Transverse colon (tissue), 4 donors: ENCODE data around the gene ALOXE3. TPM values are rescaled to one million over a fixed set of nuclear protein-coding genes. Genes with fewer than 3 reads are reported as not detected.

ENCODE experiments used
- DNase-seq: peaks from one replicate; pipeline ENCODE4 v3.0.0-alpha.2; 2019
- H3K27ac ChIP-seq, 4 donors: fragments of 200-600 bp; sonication (generic); 2 replicates each; pipeline ENCODE4 v1.5.1; 2016 to 2018; ENCODE audit warnings: inconsistent platforms in 4 of 4
- H3K27me3 ChIP-seq: fragments of 200-600 bp; sonication (generic); 2 replicates; pipeline ENCODE4 v1.5.1; 2017; ENCODE audit warnings: inconsistent platforms
- H3K36me3 ChIP-seq, 4 donors: fragments of 200-600 bp; sonication (generic); 2 replicates each; pipeline ENCODE4 v1.5.1; 2017 to 2019; ENCODE audit warnings: inconsistent platforms in 4 of 4
- H3K4me1 ChIP-seq, 4 donors: fragments of 200-600 bp; sonication (generic); 2 replicates each; pipeline ENCODE4 v1.5.1; 2017 to 2020; ENCODE audit warnings: inconsistent platforms in 4 of 4
- H3K4me3 ChIP-seq, 4 donors: fragments of 200-600 bp; sonication (generic); 1 replicate in 1 of 4; 2 replicates in 3 of 4; pipeline versions ENCODE4 v1.5.1 to v1.6.1; 2017 to 2019; ENCODE audit warnings: inconsistent platforms in 4 of 4
- H3K9me3 ChIP-seq, 2 donors: fragments of 200-600 bp; sonication (generic); 2 replicates each; pipeline ENCODE4 v1.5.1; 2017 to 2019; ENCODE audit warnings: inconsistent platforms in 2 of 2
- EP300 ChIP-seq: sonication (generic); formaldehyde crosslinking; IDR thresholded peaks from one replicate; pipeline ENCODE4 v1.6.1; 2017; ENCODE audit warnings: antibody characterized with exemption, low read depth
- POLR2A ChIP-seq: fragments of 450-650 bp; IDR thresholded peaks from one replicate; pipeline ENCODE4 v1.6.1; 2016; ENCODE audit warnings: antibody characterized with exemption, mild to moderate bottlenecking, moderate library complexity
- POLR2AphosphoS5 ChIP-seq, 3 donors: sonication (generic); formaldehyde crosslinking; IDR thresholded peaks; one replicate each; pipeline ENCODE4 v1.6.1; 2016; ENCODE audit warnings: antibody characterized with exemption in 3 of 3
- WGBS, 2 donors: methylation state at CpG; one replicate each; pipeline ENCODE4 v1.1.5; 2018; ENCODE audit warnings: low coverage in 1 of 2; 5-methylcytosine and 5-hydroxymethylcytosine counted together
- in situ Hi-C, 4 donors: fragments of 200-750 bp; cut with MboI; loops; one replicate each; pipeline versions ENCODE4 v1.15.0 to v1.15.1; 2017; ENCODE audit warnings: low sequenced_read_pairs in 3 of 4, low pct_ligation_motif_present in 1 of 4, low pct_unique_long_range_greater_than_20kb in 1 of 4
- intact Hi-C: fragments of 100-400 bp; cut with DNase I; formaldehyde crosslinking; loops from one replicate; pipeline ENCODE4 v1.15.1; 2023; ENCODE audit warnings: low total_unique reads
- total RNA-seq, 4 donors: library from RNA; depleted of rRNA; stranded (reverse); fragments of >200 nt; gene quantifications; one replicate each; pipeline ENCODE4 v1.1.0, GENCODE V29; 2016
- TF ChIP-seq, protein P1 (sequence below), 5 experiments: fragments of 200-600 bp in 3 of 5; fragments of 450-650 bp in 2 of 5; sonication (generic) in 3 of 5; IDR thresholded peaks; 1 replicate in 2 of 5; 2 replicates in 3 of 5; pipeline ENCODE4 v1.5.1; 2016 to 2017; ENCODE audit warnings: antibody characterized with exemption in 5 of 5, inconsistent platforms in 3 of 5, mild to moderate bottlenecking in 2 of 5, moderate library complexity in 1 of 5

Gene ALOXE3
- total RNA-seq, 4 donors from 2014 or later, result 0.79 TPM; not detected in 3

DNA sequence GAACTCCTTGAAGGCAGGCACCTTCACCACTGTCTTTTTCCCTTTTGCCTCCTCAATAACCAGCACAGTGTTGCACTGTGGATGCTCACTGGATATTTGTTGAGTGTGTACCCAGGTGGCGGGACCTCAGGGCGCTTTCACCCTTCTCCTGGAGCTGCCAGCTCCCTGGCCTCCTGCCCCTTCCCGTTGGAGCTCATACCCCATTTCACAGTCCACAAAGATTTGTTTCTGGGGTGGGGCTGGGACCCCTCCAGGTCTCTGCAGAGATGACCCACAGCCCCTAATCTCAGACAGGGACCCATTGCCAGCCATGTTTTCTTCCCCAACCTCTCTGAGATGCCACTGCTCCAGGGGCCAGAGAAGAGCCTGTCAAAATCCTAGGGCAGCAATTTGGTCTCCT, 43.2 kb downstream of the ALOXE3 start:
- no peak for DNase-seq
- Histone ChIP-seq H3K36me3 (no peaks in the 10 kb centered on the region), H3K27ac (no peak overlapping the region), H3K4me1 (peaks cover 9 to 30% (median 28%) of the 10 kb centered on the region in 4 donors), H3K27me3 (peaks cover 81% of the 10 kb centered on the region), H3K4me3 (no peak overlapping the region), H3K9me3 (no peaks in the 10 kb centered on the region)
- in situ Hi-C loops, result loop anchor here in 2 of 4 donors (25.0 kb wide), 1 partner anchor 237 kb away; the partner anchor contains the start of gene ARHGEF15 (in 2 of the 2)
- TF ChIP-seq EP300 (no peak), POLR2A (no peak), POLR2AphosphoS5 (IDR thresholded peaks at IDR 0.05) (no peak)
- TF ChIP-seq, protein P1, sequence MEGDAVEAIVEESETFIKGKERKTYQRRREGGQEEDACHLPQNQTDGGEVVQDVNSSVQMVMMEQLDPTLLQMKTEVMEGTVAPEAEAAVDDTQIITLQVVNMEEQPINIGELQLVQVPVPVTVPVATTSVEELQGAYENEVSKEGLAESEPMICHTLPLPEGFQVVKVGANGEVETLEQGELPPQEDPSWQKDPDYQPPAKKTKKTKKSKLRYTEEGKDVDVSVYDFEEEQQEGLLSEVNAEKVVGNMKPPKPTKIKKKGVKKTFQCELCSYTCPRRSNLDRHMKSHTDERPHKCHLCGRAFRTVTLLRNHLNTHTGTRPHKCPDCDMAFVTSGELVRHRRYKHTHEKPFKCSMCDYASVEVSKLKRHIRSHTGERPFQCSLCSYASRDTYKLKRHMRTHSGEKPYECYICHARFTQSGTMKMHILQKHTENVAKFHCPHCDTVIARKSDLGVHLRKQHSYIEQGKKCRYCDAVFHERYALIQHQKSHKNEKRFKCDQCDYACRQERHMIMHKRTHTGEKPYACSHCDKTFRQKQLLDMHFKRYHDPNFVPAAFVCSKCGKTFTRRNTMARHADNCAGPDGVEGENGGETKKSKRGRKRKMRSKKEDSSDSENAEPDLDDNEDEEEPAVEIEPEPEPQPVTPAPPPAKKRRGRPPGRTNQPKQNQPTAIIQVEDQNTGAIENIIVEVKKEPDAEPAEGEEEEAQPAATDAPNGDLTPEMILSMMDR (IDR thresholded peaks at IDR 0.05), result no peak
- 80% methylated on average over 3 of the region's 3 CpGs; no CpG with 5 or more reads in 1 of the 2 donors for WGBS, 2 donors
- intact Hi-C loops, result no loop called here

DNA sequence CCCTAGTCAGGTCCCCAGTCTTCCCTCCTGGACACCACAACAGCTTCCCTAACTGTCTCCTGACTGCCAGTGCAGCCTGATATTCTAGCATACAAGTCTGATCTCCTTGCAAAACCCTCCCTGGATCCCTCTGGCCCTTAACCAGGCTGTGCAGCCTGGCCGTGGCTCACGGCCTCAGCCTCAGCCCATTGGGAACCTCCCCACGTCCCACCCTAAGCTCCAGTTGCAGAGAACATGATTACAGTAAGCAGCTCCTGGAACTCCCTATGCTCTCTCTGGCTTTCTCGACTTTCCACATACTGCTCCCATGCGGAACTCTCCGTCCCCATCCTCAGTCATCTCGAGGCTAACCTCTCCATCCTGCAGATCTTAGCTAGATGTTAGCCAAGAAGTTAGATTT, 43.8 kb downstream of the ALOXE3 start:
- intact Hi-C loops, result no loop called here
- H3K4me1 ChIP-seq, result peaks cover 9 to 30% (median 26%) of the 10 kb centered on the region in 4 donors

DNA sequence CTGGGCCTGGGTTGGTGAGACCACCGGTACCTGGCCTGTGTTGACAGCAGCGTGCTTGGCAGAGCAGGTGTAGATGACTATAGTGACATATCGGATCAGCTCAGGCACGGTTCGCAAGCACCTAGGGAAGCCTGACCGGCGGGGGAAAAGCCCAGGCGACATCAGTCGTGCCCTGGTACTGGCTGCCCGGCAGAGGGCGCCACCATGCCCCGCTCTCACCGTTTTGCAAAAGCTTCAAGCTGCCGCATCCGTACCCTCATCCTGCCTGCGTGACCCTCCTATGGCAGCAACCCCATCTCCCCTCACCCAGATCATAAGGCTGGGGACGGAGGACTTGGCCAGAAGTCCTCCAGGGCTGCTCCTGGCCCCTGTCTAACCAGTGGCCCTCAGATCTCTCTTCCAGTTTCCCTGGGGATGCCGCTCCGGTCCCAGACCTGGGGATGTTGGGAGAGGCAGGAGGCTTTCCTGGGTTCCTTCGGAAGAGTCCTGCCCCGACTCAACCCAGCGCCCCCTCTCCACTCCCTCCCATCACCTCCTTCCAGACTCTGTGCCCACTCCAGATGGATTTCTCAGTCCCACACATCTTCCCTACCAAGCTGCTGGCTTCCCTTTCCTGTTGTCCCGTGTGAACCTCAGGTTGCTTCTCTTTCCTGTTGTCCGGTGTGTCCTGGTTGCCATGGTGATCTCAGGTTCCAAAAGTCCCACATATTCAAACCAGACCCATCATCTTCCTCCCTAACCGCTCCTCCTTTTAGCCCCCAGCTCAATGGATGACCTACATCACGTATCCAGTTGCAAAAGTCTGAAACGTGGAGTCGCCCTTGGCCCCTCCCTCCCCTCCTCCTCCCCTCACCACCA, 44.5 kb downstream of the ALOXE3 start:
- H3K27ac ChIP-seq, result no peak overlapping the region
- no peaks in the 10 kb centered on the region for H3K9me3 ChIP-seq
- H3K36me3 ChIP-seq, result no peaks in the 10 kb centered on the region
- no peak overlapping the region for H3K4me3 ChIP-seq
- peak; percentile 79 for DNase-seq
- intact Hi-C loops, result no loop called here
- WGBS, 2 donors, result 5 to 42% methylated on average over 5 to 28 of the region's 28 CpGs
- peaks cover 73% of the 10 kb centered on the region for H3K27me3 ChIP-seq
- H3K4me1 ChIP-seq, result peaks cover 14 to 30% (median 27%) of the 10 kb centered on the region in 4 donors
- in situ Hi-C loops, result no loop called here
- TF ChIP-seq POLR2A (no peak), EP300 (no peak), POLR2AphosphoS5 (IDR thresholded peaks at IDR 0.05) (no peak)
- TF ChIP-seq, protein P1 (IDR thresholded peaks at IDR 0.05), result peak; percentile 77 to 93 (median 91)

More for the DNA sequence above, 43.8 kb downstream of the ALOXE3 start:
- TF ChIP-seq EP300 (no peak), POLR2A (no peak), POLR2AphosphoS5 (IDR thresholded peaks at IDR 0.05) (no peak)
- TF ChIP-seq, protein P1 (IDR thresholded peaks at IDR 0.05), result no peak
- WGBS, 2 donors, result 73 to 100% methylated on average over 2 to 7 of the region's 7 CpGs
- Histone ChIP-seq H3K9me3 (no peaks in the 10 kb centered on the region), H3K4me3 (no peak overlapping the region), H3K36me3 (no peaks in the 10 kb centered on the region), H3K27me3 (peaks cover 80% of the 10 kb centered on the region), H3K27ac (no peak overlapping the region)
- DNase-seq, result no peak
- in situ Hi-C loops, result no loop called here

DNA sequence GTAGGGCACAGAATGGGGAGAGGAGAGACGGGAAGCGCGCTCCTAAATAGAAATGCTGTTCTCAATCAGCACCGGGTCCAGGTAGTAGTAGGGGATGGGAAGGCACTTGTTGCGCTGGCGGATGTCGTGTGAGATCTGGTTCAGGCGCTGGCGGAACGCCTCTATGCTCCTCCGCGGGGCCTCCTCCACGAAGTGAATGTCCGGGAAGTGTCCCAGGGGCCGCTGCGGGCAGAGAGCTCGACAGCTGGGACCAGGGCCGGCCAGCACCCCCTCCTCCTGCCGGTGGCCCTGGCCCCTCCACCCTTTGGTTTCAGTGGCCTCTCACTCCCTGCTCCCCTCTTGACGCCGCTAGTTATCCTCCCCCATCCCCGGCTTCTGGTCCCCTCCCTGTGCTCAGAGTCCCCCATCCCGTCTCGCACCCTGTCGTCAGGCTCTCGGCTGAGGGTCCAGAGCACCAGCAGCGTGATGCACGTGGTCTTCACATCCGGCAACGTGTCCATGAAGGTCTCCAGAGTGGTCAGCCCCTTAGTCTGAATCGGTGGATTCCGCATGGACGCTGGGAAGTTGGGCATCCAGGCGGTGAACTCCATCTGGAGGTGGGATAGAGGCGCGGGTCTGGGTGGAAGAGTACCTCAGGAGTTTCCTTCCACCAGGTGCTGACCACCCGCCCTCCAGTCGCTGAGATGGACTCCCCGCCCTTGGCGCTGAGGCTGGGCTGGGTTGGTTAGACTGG, 45.4 kb downstream of the ALOXE3 start:
- no peak for DNase-seq
- H3K4me3 ChIP-seq, result no peak overlapping the region
- H3K4me1 ChIP-seq, result peaks cover 14 to 40% (median 34%) of the 10 kb centered on the region in 4 donors
- no peaks in the 10 kb centered on the region for H3K9me3 ChIP-seq
- peaks cover 64% of the 10 kb centered on the region for H3K27me3 ChIP-seq
- in situ Hi-C loops (no loop called here), intact Hi-C loops (no loop called here)
- no peak for TF ChIP-seq POLR2AphosphoS5 (IDR thresholded peaks at IDR 0.05)
- no peak for TF ChIP-seq POLR2A
- no peak for TF ChIP-seq EP300
- TF ChIP-seq, protein P1 (IDR thresholded peaks at IDR 0.05), result no peak
- WGBS, 2 donors, result 22 to 28% methylated on average over 5 to 40 of the region's 40 CpGs
- no peak overlapping the region for H3K27ac ChIP-seq
- no peaks in the 10 kb centered on the region for H3K36me3 ChIP-seq
